Colon (tissue), 2 donors: Measurements from ENCODE around the gene TNC.
"Not testable (repeated sequence)": the region's sequence is repeated elsewhere in the genome, so short reads cannot be mapped to it uniquely, and the experiment has no call there.

Experiments used
- FAIRE-seq: peaks from 2 replicates; lab custom pipeline; 2012; peaks lifted over from hg19 to GRCh38; lab: Jason Lieb, UNC
- donor health status: control.
- donor health status: control.

TNC gene

DNA sequence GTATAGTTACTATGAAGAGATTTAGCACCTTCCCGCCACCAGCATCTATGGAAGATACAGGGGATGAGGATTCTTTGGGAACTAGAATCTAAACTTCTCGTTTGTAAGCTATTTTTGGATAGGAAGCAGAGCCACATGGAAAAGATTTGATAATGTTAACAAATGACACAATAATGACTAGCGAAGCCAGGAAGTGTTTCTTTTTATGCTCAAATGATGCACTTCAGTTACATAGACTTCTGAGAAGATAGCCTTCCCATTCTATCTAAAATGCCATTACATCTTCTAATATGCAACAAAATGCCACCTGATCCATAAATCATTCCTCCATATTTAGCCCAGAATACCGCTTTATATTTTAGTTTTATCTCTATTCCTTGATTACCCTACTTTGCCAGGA lies 17.0 kb upstream of the TNC start:
- FAIRE-seq: no peak

DNA sequence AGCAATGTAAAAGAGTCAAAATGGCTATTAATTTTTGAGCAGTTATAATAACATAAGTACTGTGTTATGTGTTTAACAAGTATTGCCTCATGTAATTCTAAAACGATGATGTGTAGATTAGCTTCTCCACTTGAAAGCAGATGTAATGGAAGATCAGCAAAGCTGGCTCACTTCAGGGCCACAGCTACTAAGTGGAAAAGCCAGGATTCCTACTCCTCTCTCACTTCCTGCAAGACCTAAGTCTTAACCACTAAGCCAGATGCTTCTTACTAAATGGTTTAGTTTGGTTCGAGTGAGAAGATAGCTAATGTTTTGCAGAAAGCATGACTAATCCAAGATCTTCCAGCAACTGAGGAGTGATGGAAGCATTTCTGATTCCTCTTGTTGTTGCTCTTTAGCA lies 15.7 kb upstream of the TNC start:
- no peak for FAIRE-seq

DNA sequence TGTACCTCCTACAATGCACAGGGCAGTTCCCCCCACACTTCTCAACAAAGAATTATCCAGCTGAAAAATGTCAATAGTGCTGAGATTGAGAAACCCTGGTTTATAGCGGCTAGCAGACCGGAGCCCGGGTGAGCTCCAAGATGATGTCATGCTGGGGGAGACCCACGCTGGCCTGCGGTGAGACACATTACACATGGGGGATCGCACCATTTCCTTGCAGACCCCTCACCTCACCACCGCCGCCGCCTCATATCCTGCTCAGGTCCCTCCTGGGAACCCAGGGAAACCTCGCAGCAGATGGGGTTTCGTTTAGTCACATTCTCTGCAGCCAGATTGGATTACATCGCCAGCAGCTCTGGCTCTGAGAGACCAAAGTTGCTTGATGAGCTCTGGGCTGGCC lies 14.7 kb upstream of the TNC start:
- FAIRE-seq: no peak

DNA sequence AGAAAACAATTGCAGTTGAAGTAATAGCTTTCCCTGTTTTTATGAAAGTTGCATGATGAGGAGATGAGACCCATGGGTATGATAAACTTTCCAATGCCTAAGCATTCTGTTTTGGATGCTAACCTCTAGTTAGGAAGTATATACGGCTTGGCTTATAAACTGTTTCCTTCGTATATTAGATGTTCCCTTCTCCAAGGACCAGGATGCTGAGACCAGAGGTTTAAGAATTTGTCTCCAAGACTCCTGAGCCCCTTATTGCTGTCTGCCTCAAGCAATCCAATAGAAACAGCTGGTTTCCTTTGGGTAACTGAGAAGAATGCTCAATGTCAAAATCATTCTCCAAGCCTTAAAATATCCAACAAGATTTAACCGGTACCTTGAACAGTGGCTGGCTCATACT lies 12.2 kb upstream of the TNC start:
- FAIRE-seq: no peak

DNA sequence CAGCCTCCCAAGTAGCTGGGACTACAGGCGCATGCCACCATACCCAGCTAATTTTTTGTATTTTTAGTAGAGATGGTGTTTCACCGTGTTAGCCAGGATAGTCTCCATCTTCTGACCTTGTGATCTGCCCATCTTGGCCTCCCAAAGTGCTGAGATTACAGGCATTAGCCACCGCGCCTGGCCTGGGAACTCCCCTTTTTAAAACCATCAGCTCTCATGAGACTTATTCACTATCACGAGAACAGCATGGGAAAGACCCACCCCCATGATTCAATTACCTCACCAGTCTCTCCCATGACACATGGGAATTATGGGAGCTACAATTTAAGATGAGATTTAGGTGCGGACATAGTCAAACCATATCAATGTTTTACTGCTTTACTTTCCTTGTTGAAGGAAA lies 10.8 kb upstream of the TNC start:
- not testable (repeated sequence) for FAIRE-seq

DNA sequence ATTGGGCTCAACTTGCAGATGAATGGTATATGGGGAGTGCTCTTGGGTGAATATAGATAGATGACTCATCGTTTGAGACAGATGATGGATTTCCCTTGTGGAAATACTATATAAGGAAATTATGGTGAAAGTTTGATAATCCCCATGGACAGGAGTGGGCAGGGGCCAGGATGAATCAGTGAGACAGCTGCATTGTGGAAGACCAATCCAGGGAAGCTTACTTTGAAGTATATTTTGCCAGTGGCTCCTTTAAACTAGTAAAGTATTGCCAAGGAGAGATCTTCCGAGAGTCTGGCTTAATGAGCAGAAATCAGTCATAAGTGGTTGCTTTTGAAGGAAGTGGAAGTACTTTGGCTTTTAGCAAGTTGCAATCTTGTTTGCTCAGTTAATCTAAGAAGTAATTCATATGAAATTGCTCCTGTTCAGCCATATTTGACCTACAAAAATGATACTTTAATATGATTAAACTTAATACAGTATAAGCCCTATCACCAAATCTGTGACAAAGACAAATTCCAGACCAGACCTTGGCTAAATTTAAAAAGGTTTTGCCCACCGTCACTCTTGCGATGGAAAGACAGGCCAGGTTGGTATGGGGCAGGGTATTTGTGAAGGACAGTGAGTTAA lies 9.3 kb upstream of the TNC start:
- no peak for FAIRE-seq

DNA sequence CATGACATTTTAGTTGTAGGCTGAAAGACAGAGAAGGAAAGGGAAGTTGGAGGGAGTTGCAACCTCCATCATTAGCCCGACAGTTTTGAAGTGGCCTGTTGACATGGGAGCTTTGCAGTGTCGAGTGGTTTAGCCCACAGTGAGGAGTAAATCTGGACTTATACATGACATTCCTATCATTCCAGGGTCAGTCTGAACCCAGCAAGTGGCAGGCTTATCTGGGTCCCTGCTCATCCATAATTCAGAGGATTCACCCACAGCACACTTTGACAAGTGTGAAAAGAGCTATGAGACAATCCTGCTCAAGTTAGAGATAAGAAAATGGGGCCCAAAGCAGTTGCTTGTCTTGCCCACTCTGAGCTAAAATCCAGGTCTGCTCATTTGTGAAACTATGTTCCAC lies 8.4 kb upstream of the TNC start:
- FAIRE-seq: no peak

DNA sequence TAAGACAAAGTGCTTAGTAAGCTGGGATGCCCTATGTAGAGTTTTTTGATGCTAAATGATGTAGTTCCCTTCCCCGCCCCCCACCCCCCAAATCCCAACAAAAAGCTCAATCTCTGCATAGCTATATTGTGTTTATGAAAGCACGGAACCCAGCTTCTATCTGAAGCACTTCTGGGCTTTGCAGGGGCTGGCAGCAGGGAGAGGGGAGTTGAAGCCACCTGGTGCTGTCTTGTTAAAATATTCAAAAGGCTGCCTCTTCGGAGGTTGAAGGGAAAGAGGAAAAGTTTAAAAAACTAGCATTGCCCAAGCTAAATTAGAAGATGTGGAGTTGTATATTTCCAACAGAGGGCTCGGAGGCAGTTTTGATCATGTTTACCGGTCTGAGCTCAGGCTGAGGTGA lies 5.0 kb upstream of the TNC start:
- FAIRE-seq: no peak

DNA sequence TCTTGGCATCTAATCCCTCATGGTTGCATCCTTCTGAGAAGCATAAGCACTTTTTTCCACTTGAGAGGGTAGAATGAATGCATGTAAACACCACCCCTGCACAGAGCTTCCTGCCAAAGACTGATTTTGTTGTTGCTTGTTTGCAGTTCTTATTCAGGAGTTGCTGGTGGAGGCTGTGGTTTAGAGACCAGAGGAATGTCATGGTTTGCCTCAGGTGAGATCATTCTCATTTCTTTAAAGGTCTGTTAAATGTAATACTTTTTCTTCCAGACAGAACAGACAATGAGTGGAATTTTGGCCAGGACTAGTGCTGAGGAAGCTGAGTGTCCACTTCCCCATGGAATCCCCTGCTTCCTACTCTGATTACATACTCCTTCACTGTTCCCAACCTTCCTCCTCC lies 3.2 kb upstream of the TNC start:
- FAIRE-seq: no peak

DNA sequence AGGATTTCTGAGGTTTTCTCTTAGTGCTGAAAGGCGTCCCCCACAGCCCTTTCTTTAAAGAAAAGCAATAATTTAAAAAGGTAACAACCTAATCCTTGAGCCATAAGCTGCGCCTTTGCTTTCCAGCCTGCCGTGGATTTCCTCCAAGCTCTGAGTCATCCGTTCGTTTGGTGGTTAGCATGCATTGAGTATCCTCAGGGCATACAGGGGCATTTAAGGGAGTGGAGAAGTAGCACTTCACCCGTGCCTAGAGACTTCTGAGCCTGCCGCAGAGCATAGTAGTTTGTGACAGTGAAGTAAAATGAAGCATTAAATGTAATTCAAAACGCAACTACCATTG lies 892 bp upstream of the TNC start:
- no peak for FAIRE-seq

DNA sequence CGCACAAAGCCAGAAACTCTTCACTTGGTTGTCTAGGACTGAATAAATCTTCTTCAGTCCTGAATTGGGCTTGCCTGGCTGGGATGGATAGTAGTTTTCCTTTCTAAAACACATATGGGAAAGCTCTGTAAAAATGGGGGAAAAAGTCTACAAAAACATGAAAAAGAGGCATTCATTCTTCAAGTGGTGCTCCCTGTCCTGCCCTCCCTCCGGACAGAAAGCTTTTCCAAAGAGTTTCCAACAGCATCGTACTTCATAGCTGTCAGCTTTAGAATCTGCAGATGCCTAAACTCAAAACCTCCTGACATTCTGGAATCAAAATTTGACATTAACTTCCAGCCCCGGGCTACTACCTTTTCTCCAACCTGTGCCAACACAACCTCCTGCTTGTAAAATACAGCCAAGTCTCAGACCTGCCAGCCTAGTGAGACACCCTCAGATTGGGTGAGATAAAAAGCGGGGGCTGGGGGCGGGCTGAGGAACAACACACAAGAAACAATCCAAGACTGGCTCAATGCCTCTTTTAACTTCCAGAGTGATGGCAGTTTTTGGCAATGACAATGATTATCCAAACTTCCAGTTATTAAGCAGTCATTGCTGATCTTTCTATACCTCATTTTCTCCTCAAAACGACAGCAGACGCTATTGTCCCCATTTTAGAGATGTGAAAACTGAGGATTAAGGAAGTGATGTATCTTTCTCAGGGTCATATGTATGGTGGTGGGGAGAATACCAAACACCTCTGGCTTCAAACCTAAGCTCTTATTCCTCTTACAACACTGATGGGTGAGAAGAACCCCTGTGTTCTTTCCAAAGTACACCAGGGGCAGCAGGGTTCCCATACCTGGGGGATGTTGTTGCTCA lies 1.3 kb downstream of the TNC start:
- no peak for FAIRE-seq

DNA sequence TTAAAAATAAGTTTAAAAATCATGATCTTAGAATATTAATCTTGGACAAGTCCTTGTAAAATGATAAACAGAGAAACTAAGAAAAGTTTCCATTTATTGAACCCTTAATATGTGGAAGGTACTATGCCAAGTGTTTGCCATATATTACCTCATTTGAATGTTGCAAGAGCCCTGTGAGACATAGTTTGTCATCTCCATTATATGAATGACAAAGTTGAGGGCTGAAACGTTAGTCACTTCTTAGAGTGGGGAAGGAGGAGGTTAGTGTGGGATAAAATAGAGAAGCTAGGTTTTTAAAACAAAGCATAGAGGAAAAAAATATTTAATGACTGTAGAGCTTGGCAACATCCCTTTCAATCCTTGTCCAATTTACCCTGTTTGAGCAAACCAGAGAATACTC lies 2.0 kb downstream of the TNC start:
- no peak for FAIRE-seq

DNA sequence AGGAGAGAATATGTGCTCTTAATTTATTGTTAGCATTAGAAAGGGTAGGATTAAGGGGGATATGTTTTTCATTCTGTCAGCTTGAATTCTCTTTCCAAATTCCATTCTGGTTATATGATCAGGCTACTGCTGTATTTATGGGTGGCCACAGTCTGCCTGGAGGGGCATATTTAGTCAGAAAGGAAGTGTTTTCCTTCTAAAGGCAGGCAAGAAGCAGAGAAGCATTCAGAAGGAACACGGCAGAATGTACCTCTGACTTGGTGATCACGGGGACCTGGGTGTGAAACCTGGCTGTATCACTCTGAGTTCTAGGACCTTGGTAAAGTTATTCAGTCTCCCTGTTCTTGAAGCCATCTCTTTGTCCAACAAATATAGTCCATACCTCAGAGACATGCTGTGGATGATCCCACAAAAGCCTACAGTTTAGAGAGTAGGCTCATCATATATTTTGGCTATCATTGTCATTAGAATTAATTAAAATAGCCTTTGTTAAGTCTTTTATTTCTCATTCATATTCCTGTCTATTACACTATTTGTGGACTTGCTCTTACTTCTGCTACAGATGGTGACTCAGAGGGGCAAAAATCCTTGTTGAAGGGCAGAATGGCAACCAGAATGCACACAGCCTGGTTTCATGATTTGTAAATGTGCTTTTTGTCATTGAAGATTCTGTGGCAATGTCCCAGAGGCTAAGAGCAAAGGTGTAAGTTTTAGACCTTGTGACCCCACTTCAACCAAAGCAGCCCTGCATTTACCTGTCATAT lies 2.7 kb downstream of the TNC start:
- FAIRE-seq: no peak

DNA sequence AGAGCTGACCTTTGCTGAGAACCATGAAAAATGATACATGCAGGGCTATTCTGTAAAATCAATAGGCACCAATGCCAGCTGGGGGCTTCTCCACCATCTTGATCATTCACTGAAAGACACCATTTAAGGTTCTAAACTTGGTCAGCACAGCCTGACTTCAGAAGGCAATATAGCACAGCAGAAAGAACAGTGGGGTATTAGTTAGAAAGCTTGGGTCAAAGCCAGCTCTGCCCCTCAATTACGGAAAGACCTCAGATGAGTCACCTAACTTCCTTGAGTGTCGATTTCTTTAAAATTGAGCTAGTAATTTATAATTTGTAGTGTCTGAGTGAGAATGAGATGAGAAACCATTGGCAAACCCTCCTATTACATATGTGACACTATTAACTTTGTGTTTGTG lies 3.4 kb downstream of the TNC start:
- FAIRE-seq: no peak

DNA sequence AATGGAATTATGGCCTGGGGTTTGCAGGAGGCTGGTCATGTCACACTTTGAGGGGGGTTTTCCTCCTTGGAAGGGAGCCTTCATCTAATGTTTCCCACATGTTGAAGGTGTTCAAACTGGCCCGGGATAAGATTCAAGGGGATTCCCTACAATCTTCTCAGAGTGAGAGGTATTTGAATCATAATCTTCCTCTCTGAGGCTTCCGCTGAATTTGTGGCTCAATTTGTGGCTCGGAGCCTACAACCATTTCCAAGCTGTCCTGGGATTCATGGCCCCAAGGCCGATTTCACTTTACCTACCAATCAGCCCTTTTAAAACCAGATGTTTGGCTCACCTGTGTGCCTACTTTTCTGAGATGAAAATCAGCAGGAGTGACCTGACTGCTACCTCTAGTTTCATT lies 3.9 kb downstream of the TNC start:
- no peak for FAIRE-seq

DNA sequence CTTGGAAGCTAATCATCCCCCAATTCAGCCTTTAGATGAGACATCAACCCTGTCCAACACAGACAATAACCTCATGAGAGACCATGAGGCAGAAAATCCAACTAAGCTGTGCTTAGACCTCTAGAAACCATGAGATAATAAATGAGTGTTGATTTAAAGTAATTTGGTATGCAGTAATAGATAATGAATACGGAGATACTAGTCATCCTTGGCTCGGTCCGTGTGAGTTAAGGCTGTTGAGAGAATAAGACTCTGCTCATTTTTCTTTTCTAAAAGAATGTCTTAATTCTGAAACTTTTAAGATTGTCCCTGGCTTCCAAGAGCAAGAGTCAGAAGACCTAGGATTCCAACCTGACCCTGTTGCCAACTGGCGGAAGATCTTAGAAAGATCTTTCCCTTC lies 6.1 kb downstream of the TNC start:
- FAIRE-seq: no peak

DNA sequence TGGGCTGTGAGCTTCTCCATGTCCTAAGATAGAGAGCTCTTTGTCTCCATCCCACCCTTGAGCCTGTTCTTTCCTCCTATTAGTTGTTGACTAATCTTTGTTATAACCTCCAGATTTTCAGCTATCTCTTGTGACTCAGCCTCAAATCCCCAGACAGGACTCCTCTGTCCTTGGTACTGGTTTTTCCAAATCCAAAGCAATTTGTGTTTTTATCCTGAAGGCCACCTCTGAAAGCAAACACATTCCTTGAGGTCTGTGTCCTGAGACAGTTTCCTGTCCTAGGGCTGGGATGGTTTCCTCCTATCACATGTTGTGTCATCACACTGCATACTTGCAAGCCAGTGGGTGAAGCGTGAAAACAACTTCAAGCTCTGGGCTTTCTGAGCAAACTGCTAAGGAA lies 8.5 kb downstream of the TNC start:
- FAIRE-seq: no peak

DNA sequence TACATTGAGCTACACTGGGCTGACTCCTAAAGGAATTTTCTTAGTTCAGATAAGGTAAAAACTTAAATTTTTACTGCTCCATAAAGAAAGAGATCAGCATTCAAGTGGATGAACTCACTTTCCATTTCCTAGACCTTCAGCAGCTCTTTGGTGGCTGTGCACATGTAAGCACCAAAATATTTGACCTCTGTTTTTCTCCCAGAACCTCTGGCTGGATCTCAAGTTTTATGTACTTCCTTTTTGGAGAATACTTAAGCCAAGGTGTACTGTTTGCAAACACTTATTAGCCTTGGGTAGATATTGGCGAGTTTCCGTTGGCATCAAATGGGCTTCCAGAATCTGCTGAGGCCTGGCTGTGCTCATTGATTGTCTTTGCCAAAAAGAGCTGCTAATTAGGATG lies 10.3 kb downstream of the TNC start:
- no peak for FAIRE-seq

DNA sequence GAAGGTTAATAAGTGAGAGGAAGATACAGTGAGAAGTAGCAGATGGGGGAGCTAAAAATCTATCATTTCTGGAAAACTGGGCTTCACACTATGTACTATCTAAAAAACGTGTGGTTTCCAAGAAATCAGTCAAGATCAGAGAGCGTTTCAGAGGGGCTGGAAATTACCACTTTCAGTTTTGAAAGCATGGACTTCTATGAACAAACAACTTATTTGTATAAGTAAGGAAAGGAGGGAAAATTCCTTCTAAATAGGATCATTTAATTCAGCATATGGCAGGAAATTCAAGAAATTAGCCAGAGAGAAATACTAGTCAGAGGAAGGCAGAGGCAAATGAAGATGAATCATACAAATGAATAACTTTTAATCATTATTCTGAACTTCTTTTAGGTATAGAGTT lies 11.3 kb downstream of the TNC start:
- no peak for FAIRE-seq

DNA sequence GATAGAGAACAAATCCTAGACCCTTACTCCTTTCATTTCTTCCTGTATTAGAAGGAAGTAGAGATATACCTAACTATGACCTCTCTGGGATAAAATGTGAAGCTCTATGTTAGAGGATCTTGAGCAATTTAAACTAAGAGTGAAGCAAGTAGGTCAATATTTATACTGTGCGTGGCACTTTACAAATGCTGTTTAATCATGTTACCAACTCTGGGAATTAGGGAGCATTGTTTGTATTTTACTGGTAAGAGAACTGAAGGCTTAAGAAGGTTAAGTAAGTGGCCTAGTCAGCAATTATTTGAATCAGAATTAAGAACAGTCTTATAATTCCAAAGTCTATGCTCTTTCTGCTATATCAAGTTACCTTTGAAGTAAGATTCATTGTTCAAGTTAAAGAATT lies 12.0 kb downstream of the TNC start:
- FAIRE-seq: no peak

DNA sequence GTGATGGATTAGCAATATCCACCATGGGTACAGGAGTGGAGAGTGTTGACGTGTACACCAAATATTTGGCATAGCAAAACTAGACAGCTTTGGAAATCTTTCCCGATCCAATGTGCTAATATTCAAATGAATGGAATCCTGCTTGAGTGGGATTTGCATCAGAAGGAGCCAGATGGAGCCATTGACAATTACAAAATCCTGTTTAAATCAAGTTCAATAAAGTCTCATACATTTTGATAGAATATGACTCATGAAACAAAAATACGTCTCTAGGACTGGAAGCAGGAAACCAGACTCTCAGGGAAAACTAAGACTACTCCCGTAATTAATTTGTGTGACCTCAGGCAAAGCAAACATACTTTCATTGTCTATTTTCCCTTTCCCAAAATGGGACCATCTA lies 13.0 kb downstream of the TNC start:
- no peak for FAIRE-seq

DNA sequence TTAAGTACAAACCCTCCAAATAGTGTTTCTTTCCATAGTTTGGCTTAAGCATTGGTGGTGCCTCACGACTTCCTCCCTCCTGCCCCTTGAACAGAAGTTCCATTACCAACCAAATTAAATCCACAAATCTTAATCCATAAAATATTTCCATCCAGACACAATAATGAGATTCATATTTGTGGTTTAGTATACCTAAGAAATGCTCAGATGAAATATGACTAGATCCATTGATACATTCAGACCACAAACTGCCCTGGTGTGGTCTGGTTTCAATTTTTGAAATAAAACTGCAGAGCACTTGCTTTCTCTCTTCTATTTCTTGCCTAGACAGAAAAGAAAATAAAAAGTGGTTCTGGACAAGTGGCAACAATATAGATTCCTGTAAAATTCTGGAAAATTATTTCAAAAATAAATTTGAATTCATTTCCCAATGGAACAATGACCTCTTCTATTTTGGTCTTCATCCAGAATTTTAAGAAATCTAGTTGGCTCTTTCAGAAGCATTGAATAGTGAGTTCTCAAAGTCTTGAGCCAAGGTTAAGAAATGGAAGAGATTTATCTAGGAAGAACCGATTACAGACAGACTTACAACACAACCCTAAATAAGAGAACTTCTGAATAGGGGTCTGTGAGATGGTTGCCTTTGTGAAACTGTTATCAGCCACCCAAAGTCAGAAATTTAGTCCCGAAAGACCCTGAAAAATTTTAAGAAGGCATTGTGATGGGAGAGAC lies 14.0 kb downstream of the TNC start:
- FAIRE-seq: no peak

DNA sequence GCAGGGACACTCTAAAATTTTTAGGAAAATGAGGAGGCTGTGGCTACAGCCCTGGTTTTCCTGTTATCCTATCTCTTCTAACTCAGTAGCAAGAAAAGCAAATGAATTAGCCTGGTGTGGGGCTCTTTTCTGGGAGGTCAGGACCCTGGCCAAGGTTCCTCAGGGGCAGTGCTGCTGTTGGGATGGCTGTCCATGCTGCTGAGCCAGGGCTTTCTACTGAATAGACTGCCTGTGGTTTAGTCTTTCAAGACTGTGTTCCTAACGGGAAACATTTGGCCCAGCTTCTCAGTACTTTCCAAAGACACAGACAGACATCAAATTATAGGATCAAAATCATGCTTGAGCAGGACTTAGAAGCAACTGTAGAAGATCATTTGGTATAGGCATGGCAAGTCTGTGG lies 18.1 kb downstream of the TNC start:
- FAIRE-seq: no peak
